ENCODE data around the gene COL13A1. TPM values are rescaled to one million over a fixed set of nuclear protein-coding genes. Genes with fewer than 3 reads are reported as not detected.

Gene COL13A1
- total and polyA plus RNA-seq, 2 of the 8 experiments (the other 6 are each of a cell fraction or from before 2014, with no cell fraction given), result 2.6 to 5.2 TPM

- TF ChIP-seq SAP30 (IDR thresholded peaks at IDR 0.05; ENCODE audit: insufficient read depth, insufficient replicate concordance, low read length) (no peak), ATF3 (IDR thresholded peaks at IDR 0.05; ENCODE audit: insufficient read depth, low read depth, low read length) (no peak), MAFK (IDR thresholded peaks at IDR 0.05; ENCODE audit: low read depth, low read length) (no peak), POLR2A (IDR thresholded peaks at IDR 0.05; ENCODE audit: control extremely low read depth in 1 of 2, low read depth in 2 of 2, low read length in 2 of 2) (no peak), RXRA (IDR thresholded peaks at IDR 0.05; ENCODE audit: insufficient read depth, low read depth, low read length) (no peak), SP4 (IDR thresholded peaks at IDR 0.05; ENCODE audit: low read length) (no peak), TEAD4 (IDR thresholded peaks at IDR 0.05; ENCODE audit: low read depth, low read length) (no peak)
Measured at GRCh38 chr10:69893271-69893900, 91.7 kb downstream of the COL13A1 start (continued).

Measured in H1 (cell line).